DMS153 treated with DMSO at 0.1 percent for 48 hours (cell line): ENCODE measurements around the gene AADACL2.

ENCODE experiments used
- DNase-seq: peaks from one replicate; lab custom pipeline; 2025; ENCODE audit not compliant: unreplicated experiment; lab: John Stamatoyannopoulos, UW

The AADACL2 gene

DNA sequence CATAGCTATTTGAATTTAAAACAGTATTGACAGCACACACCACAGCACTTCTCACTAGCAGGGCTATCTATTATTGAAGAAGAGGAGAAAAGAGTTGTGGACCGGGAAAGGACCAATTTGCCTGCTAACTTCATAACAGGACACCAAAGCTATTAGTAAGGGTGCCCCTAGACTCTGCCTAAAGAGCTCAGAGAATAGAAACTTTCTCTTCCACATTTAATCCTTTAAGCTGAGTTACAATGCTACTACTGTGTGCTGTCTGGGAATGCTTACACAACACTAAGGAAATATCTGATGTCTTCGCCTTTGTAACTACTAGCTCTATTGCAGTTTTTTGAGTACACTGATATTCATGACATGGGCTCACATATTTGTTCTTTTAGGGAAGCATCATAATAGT lies 66.7 kb downstream of the AADACL2 start:
- DNase-seq = no peak

DNA sequence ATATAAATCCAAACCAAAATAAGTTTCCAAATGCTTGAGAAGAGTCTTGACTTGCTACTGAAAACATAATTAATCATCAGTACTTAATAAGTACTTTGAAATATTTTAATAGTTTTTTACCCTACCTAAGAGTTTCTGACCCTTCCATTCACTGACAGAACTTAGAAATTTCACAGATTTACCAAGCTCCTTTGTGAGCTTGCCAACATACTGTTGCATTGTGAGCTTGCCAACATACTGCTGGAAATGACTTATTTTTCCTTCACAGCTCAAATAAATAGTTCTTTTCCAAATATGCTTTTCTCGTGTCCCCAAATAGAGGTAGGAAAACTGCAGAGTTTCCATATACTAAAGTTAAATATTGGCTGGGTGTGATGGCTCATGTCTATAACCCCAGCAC lies 70.5 kb downstream of the AADACL2 start:
- DNase-seq = no peak

DNA sequence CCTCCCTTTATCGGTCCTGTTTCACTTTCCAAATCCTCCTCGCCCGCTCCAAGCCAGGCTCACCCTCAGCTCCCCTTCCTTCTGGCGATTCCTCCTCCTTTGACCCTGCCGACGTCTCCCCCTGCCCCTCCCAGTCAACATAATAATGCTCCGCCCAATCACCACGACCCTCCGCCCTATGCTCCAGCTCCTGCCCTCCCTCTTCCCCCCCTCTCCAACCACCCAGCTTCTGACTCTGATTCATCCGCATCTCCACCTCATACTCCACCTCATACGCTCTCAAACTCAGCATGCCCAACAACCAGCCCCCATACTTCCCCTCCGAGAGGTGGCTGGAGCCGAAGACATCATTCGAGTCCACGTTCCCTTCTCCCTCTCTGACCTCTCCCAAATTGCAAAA lies 73.1 kb downstream of the AADACL2 start:
- no peak for DNase-seq
